Measurements from ENCODE around the gene MEN1.

MEN1 gene

DNA sequence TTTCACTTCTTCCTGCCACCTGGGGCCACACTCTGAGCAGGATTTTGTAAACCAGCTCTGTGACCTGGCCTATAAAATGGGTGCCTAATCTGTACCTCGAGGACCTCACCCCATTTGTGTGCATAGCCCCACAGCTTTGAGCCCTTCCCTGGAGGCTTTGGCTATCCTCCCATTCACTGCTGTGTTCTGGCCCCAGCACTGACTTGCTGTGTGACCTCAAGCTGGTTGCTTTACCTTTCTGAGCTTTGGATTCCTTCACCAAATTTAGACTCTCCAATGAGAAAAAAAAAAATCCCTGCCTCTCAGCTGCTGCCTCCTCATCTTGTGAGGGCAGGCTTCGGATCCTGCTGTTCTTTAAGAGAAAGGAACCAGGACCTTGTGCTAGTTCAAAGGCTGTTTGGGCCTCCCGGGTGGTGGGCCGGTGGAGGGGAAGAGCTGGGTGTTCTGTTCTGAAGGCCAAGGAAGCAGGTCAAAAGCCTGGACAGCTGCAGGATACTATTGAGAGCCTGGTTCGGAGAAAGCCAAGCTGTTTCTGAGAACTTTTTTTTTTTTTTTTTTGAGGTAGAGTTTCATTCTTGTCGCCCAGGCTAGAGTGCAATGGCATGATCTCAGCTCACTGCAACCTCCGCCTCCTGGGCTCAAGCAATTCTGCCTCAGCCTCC lies 49.5 kb downstream of the MEN1 start:
- Histone ChIP-seq H3F3A (ENCODE audit: insufficient read depth, low read length) (0 out of 2 replicates have a peak, but pooled peaks cover 6% of the 10 kb centered on the region), H3K27ac (ENCODE audit: low read depth, low read length, poor library complexity, severe bottlenecking) (no peak overlapping the region), H2AFZ (ENCODE audit: low read length) (no peak overlapping the region), H3K4me2 (ENCODE audit: low read length) (no peak overlapping the region), H4K20me1 (ENCODE audit: insufficient read depth, low read length) (no peaks in the 10 kb centered on the region), H3K79me2 (ENCODE audit: insufficient read depth, low read length) (no peaks in the 10 kb centered on the region), H3K9me3 (ENCODE audit: low read length) (no peaks in the 10 kb centered on the region), H3K36me3 (ENCODE audit: insufficient read depth, low read length) (peaks cover 38% of the 10 kb centered on the region), H3K4me1 (ENCODE audit: insufficient read depth, low read length, severe bottlenecking) (peaks cover 29% of the 10 kb centered on the region), H3K27me3 (ENCODE audit: insufficient read depth, low read length) (no peaks in the 10 kb centered on the region; the same call in 1 of the 2 replicates), H3K4me3 (ENCODE audit: low read depth, low read length, poor library complexity, severe bottlenecking) (no peak overlapping the region), H3K9me2 (ENCODE audit: low read depth, low read length) (no peaks in the 10 kb centered on the region), H3K9ac (ENCODE audit: low read length) (no peak overlapping the region)
- TF ChIP-seq, protein P1, sequence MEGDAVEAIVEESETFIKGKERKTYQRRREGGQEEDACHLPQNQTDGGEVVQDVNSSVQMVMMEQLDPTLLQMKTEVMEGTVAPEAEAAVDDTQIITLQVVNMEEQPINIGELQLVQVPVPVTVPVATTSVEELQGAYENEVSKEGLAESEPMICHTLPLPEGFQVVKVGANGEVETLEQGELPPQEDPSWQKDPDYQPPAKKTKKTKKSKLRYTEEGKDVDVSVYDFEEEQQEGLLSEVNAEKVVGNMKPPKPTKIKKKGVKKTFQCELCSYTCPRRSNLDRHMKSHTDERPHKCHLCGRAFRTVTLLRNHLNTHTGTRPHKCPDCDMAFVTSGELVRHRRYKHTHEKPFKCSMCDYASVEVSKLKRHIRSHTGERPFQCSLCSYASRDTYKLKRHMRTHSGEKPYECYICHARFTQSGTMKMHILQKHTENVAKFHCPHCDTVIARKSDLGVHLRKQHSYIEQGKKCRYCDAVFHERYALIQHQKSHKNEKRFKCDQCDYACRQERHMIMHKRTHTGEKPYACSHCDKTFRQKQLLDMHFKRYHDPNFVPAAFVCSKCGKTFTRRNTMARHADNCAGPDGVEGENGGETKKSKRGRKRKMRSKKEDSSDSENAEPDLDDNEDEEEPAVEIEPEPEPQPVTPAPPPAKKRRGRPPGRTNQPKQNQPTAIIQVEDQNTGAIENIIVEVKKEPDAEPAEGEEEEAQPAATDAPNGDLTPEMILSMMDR (IDR thresholded peaks at IDR 0.05; ENCODE audit: low read length), result no peak
- TF ChIP-seq EZH2 (IDR thresholded peaks at IDR 0.05; ENCODE audit: borderline replicate concordance, low read length), result no peak

DNA sequence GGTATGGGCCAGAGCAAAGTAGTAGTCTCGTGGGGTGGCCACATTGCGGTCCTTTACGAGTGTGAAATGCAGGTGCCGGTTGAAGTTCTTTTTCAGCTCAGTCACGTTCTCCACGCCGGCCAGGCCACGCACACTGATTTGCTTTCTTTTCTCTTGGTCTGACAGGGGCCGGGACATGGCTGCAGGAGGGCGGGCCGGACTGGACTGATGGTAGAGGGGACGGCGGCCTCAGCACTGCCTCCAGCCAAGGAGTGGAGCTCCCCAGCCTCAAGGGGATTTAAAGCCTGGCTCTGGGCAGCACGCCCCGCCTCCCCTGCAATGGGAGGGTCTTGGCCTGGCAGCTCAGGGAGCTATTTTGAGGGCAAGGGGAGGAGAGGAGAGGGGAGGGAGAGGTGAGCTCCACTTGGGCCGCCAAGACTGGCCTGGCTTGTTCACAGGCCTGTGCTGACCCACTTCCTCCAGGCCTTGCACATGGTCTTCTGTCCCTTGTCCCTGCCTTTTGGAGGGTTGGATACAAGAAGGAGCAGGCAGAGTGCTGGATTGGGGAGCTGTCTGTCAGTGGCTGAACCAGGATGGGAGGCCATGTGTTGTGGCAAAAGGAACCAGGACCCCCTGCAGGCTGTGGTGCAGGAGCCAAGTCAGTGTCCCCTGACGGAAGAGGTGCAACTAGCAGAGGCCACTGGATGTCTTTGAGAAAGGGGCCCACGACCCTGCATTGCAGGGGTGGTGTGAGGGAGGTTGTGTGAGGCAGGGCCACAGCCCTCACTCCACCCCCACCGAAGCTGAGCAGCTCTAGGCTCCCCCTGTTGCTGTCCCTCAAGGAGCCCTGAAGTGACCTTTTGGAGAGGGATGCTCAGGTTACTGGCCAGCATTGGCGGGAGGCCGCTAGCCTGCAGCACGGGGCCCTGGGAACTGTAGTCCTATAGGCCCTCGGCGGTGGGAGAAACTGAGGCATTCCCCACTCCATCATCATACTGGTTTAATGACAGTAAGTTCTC lies 50.3 kb downstream of the MEN1 start, which contains the start of gene PYGM:
Gene PYGM, minus strand, starts transcription at position 253 of the 998 bp plus-strand sequence. Its CDS starts 76 bp downstream, at position 177.
- Histone ChIP-seq H3K4me3 (ENCODE audit: low read depth, low read length, poor library complexity, severe bottlenecking) (no peak within 1 kb of the TSS), H3K27ac (ENCODE audit: low read depth, low read length, poor library complexity, severe bottlenecking) (no peak within 1 kb of the TSS)

DNA sequence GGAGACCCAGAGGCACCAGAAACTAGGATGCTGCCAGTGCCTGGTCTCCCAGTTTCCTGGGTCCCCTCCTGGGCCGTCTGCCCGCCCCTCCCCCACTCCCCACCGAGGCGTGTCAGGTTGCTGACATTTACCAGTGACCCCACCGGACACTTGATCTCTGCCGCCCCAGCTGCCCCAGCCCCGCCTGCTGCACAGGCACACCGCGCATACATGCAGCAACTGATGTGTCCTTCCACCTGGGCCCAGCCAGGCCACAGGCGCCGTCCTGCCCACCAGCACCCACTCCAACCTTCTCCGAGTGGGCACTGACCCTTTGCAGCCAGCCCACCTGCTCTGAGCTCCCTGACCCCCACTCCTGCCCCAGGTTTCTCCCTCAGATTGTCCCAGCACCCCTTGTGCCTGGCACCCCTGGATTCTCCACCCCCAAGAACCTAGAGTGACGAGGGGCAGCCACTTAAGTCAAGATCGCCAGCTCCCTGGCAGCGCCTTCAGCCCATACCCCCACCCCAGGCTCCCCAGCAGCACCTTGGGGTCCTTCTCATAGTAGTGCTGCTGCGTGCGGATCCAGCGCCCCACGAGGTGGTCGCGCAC lies 51.1 kb downstream of the MEN1 start:
- Histone ChIP-seq H4K20me1 (ENCODE audit: insufficient read depth, low read length) (no peaks in the 10 kb centered on the region), H3K4me3 (ENCODE audit: low read depth, low read length, poor library complexity, severe bottlenecking) (no peak overlapping the region), H3K9me3 (ENCODE audit: low read length) (no peaks in the 10 kb centered on the region), H3K27ac (ENCODE audit: low read depth, low read length, poor library complexity, severe bottlenecking) (no peak overlapping the region), H3K9ac (ENCODE audit: low read length) (no peak overlapping the region), H3K4me2 (ENCODE audit: low read length) (no peak overlapping the region), H3F3A (ENCODE audit: insufficient read depth, low read length) (0 out of 2 replicates have a peak, but pooled peaks cover 3% of the 10 kb centered on the region), H3K4me1 (ENCODE audit: insufficient read depth, low read length, severe bottlenecking) (peaks cover 20% of the 10 kb centered on the region), H3K79me2 (ENCODE audit: insufficient read depth, low read length) (no peaks in the 10 kb centered on the region), H3K36me3 (ENCODE audit: insufficient read depth, low read length) (peaks cover 22% of the 10 kb centered on the region), H3K27me3 (ENCODE audit: insufficient read depth, low read length) (no peaks in the 10 kb centered on the region; the same call in 1 of the 2 replicates), H3K9me2 (ENCODE audit: low read depth, low read length) (no peaks in the 10 kb centered on the region), H2AFZ (ENCODE audit: low read length) (no peak overlapping the region)
- TF ChIP-seq EZH2 (IDR thresholded peaks at IDR 0.05; ENCODE audit: borderline replicate concordance, low read length), result no peak
- TF ChIP-seq, protein P1 (IDR thresholded peaks at IDR 0.05; ENCODE audit: low read length), result no peak

More for the DNA sequence above, 50.3 kb downstream of the MEN1 start, which contains the start of gene PYGM:
- no peaks in the 10 kb centered on the region for H3K79me2 ChIP-seq (ENCODE audit: insufficient read depth, low read length)
- no peaks in the 10 kb centered on the region for H4K20me1 ChIP-seq (ENCODE audit: insufficient read depth, low read length)
- H3K4me1 ChIP-seq (ENCODE audit: insufficient read depth, low read length, severe bottlenecking), result peaks cover 27% of the 10 kb centered on the region
- TF ChIP-seq, protein P1 (IDR thresholded peaks at IDR 0.05; ENCODE audit: low read length), result no peak
- TF ChIP-seq EZH2 (IDR thresholded peaks at IDR 0.05; ENCODE audit: borderline replicate concordance, low read length), result no peak
- peaks cover 30% of the 10 kb centered on the region for H3K36me3 ChIP-seq (ENCODE audit: insufficient read depth, low read length)
- H3K9ac ChIP-seq (ENCODE audit: low read length), result no peak within 1 kb of the TSS
- no peaks in the 10 kb centered on the region; the same call in 1 of the 2 replicates for H3K27me3 ChIP-seq (ENCODE audit: insufficient read depth, low read length)
- H3F3A ChIP-seq (ENCODE audit: insufficient read depth, low read length), result 0 out of 2 replicates have a peak, but pooled peaks cover 6% of the 10 kb centered on the region
- H2AFZ ChIP-seq (ENCODE audit: low read length), result no peak within 1 kb of the TSS
- H3K9me3 ChIP-seq (ENCODE audit: low read length), result no peaks in the 10 kb centered on the region
- no peak within 1 kb of the TSS for H3K4me2 ChIP-seq (ENCODE audit: low read length)
- H3K9me2 ChIP-seq (ENCODE audit: low read depth, low read length), result no peaks in the 10 kb centered on the region

Measured in OCI-LY1 (cell line).